SK-N-SH treated with all-trans-retinoic acid at 6 μM for 48 hours (cell line): ENCODE results near the gene OAS1.

Experiments used
- CSDC2 ChIP-seq: fragments of 250-450 bp; sonication (Bioruptor Pico); IDR thresholded peaks from 2 replicates; pipeline ENCODE4 v1.5.0; 2020; ENCODE audit warnings: mild to moderate bottlenecking, moderate library complexity
- ISL1 ChIP-seq: fragments of 250-450 bp; sonication (Bioruptor Pico); IDR thresholded peaks from 2 replicates; pipeline ENCODE4 v2.1.2; 2022; ENCODE audit warnings: mild to moderate bottlenecking, moderate library complexity
- PPARA ChIP-seq: fragments of 250-450 bp; sonication (Bioruptor Pico); IDR thresholded peaks from 2 replicates; pipeline ENCODE4 v1.5.0; 2020; ENCODE audit warnings: mild to moderate bottlenecking, borderline replicate concordance
- RARB ChIP-seq: fragments of 250-450 bp; sonication (Bioruptor Pico); IDR thresholded peaks from 2 replicates; pipeline ENCODE4 v1.8.0; 2021; ENCODE audit warnings: mild to moderate bottlenecking, moderate library complexity
- SNAI2 ChIP-seq: fragments of 250-450 bp; sonication (Bioruptor Pico); IDR thresholded peaks from 2 replicates; pipeline ENCODE4 v1.5.0; 2020; ENCODE audit warnings: mild to moderate bottlenecking, moderate library complexity
- ZFP3 ChIP-seq: fragments of 250-450 bp; sonication (Bioruptor Pico); IDR thresholded peaks from 2 replicates; pipeline ENCODE4 v1.5.0; 2020; ENCODE audit warnings: mild to moderate bottlenecking, moderate library complexity
- ZNF565 ChIP-seq: fragments of 450-650 bp; formaldehyde crosslinking; conservative IDR thresholded peaks from 2 replicates; pipeline ENCODE4 v1.5.0; 2020; ENCODE audit warnings: low read depth, mild to moderate bottlenecking, moderate library complexity
- TF ChIP-seq, protein P1 (sequence below): fragments of 250-450 bp; sonication (Bioruptor Pico); IDR thresholded peaks from 2 replicates; pipeline ENCODE4 v1.5.0; 2020; ENCODE audit warnings: mild to moderate bottlenecking, moderate library complexity
- TF ChIP-seq, protein P2 (sequence below): fragments of 250-450 bp; sonication (Bioruptor Pico); IDR thresholded peaks from 2 replicates; pipeline ENCODE4 v1.8.0; 2020; ENCODE audit warnings: mild to moderate bottlenecking, moderate library complexity, borderline replicate concordance
- TF ChIP-seq, protein P3 (sequence below): fragments of 250-450 bp; sonication (Bioruptor Pico); IDR thresholded peaks from 2 replicates; pipeline ENCODE4 v1.5.1; 2020; ENCODE audit warnings: low read depth, mild to moderate bottlenecking, moderate library complexity

DNA sequence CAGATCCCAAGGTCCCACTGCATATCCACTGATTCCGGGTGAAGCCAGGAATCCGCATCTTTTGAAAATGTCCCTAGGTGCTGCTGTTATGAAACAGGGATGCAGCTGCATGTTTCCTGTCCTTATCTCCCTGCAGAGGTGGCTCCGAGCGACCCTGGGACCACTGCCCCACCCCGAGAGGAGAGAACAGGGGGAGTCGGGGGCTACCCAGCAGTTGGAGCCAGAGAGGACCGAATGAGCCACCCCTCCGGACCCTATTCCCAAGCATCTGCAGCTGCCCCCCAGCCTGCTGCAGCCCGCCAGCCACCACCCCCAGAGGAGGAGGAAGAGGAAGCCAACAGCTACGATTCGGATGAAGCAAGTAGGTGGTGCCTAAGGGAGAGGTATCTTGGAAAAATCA is 30.3 kb upstream of the OAS1 start:
- TF ChIP-seq ZNF565 (CRISPR knock-in tag), result no peak
- TF ChIP-seq, protein P1, sequence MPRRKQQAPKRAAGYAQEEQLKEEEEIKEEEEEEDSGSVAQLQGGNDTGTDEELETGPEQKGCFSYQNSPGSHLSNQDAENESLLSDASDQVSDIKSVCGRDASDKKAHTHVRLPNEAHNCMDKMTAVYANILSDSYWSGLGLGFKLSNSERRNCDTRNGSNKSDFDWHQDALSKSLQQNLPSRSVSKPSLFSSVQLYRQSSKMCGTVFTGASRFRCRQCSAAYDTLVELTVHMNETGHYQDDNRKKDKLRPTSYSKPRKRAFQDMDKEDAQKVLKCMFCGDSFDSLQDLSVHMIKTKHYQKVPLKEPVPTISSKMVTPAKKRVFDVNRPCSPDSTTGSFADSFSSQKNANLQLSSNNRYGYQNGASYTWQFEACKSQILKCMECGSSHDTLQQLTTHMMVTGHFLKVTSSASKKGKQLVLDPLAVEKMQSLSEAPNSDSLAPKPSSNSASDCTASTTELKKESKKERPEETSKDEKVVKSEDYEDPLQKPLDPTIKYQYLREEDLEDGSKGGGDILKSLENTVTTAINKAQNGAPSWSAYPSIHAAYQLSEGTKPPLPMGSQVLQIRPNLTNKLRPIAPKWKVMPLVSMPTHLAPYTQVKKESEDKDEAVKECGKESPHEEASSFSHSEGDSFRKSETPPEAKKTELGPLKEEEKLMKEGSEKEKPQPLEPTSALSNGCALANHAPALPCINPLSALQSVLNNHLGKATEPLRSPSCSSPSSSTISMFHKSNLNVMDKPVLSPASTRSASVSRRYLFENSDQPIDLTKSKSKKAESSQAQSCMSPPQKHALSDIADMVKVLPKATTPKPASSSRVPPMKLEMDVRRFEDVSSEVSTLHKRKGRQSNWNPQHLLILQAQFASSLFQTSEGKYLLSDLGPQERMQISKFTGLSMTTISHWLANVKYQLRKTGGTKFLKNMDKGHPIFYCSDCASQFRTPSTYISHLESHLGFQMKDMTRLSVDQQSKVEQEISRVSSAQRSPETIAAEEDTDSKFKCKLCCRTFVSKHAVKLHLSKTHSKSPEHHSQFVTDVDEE (CRISPR knock-in tag), result no peak
- no peak for TF ChIP-seq ZFP3 (CRISPR knock-in tag)
- no peak for TF ChIP-seq ISL1 (CRISPR knock-in tag)
- no peak for TF ChIP-seq PPARA
- TF ChIP-seq, protein P2, sequence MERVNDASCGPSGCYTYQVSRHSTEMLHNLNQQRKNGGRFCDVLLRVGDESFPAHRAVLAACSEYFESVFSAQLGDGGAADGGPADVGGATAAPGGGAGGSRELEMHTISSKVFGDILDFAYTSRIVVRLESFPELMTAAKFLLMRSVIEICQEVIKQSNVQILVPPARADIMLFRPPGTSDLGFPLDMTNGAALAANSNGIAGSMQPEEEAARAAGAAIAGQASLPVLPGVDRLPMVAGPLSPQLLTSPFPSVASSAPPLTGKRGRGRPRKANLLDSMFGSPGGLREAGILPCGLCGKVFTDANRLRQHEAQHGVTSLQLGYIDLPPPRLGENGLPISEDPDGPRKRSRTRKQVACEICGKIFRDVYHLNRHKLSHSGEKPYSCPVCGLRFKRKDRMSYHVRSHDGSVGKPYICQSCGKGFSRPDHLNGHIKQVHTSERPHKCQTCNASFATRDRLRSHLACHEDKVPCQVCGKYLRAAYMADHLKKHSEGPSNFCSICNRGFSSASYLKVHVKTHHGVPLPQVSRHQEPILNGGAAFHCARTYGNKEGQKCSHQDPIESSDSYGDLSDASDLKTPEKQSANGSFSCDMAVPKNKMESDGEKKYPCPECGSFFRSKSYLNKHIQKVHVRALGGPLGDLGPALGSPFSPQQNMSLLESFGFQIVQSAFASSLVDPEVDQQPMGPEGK (CRISPR knock-in tag), result no peak
- no peak for TF ChIP-seq RARB (CRISPR knock-in tag)
- TF ChIP-seq SNAI2 (CRISPR knock-in tag), result no peak
- no peak for TF ChIP-seq CSDC2 (CRISPR knock-in tag)
- TF ChIP-seq, protein P3, sequence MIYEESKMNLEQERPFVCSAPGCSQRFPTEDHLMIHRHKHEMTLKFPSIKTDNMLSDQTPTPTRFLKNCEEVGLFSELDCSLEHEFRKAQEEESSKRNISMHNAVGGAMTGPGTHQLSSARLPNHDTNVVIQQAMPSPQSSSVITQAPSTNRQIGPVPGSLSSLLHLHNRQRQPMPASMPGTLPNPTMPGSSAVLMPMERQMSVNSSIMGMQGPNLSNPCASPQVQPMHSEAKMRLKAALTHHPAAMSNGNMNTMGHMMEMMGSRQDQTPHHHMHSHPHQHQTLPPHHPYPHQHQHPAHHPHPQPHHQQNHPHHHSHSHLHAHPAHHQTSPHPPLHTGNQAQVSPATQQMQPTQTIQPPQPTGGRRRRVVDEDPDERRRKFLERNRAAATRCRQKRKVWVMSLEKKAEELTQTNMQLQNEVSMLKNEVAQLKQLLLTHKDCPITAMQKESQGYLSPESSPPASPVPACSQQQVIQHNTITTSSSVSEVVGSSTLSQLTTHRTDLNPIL, result no peak
